GM13977 (cell line): ENCODE measurements around the gene ITSN1.

Experiments
- DNase-seq: peaks from one replicate; pipeline ENCODE4 v3.0.0; 2012; ENCODE audit warnings: low spot score
- in situ Hi-C: fragments of 300-500 bp; cut with MboI; formaldehyde crosslinking; loops from one replicate; pipeline ENCODE4 v1.12.0; 2022; ENCODE audit warnings: low sequenced_read_pairs, low pct_unique_long_range_greater_than_20kb, mixed read lengths, inconsistent platforms; ENCODE audit not compliant: unreplicated experiment
- TF ChIP-seq, protein P1 (sequence below): IDR thresholded peaks from 2 replicates; pipeline ENCODE4 v1.5.1; 2012; ENCODE audit warnings: mild to moderate bottlenecking, control low read depth; ENCODE audit not compliant: insufficient read depth; ENCODE audit errors: extremely low read depth, missing control alignments

Gene ITSN1

DNA sequence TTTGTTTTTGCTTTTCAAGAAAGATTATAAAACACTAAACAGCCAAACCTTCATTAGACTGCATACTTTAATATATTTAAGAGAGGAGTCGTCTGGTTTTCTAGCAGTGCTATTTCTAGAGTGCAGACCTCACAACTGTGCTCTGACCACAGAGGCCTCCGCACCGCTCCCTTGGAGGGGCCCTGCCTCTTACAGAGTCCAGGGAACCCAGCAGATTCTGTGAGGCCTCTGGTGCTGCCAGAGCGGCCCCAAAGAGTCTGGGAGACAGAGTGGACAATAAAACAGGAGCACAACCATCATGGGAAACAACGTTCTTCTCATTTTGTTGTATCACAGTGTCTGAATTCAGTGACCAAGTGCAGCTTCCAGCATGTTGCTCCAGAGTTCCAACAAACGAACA, 267.5 kb downstream of the ITSN1 start:
- no peak for DNase-seq
- TF ChIP-seq, protein P1, sequence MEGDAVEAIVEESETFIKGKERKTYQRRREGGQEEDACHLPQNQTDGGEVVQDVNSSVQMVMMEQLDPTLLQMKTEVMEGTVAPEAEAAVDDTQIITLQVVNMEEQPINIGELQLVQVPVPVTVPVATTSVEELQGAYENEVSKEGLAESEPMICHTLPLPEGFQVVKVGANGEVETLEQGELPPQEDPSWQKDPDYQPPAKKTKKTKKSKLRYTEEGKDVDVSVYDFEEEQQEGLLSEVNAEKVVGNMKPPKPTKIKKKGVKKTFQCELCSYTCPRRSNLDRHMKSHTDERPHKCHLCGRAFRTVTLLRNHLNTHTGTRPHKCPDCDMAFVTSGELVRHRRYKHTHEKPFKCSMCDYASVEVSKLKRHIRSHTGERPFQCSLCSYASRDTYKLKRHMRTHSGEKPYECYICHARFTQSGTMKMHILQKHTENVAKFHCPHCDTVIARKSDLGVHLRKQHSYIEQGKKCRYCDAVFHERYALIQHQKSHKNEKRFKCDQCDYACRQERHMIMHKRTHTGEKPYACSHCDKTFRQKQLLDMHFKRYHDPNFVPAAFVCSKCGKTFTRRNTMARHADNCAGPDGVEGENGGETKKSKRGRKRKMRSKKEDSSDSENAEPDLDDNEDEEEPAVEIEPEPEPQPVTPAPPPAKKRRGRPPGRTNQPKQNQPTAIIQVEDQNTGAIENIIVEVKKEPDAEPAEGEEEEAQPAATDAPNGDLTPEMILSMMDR: no peak
- in situ Hi-C loops: loop anchor here (25.0 kb wide), 1 partner anchor 703 kb away; the partner anchor contains the start of gene RCAN1

DNA sequence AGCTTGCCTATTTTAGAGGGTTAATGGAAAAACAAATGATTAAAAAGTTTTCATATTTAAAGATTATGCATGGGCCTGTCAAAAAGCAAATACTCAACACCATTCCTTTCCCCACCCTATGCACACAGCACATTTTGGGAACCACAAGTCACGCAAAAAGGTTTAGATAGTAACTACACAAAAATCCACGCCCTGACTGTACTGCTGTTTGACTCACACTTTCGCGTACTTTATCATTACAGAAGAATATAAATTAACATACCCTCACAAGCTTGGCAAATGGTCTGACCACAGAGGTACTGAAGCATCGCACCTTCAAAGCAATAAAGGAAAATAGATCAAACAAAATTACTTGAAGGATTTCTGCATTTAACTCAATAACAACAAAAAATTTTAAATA, 271.9 kb downstream of the ITSN1 start:
- DNase-seq: no peak
- TF ChIP-seq, protein P1: no peak
- in situ Hi-C loops: loop anchor here (25.0 kb wide), 1 partner anchor 698 kb away; the partner anchor contains the start of gene RCAN1

DNA sequence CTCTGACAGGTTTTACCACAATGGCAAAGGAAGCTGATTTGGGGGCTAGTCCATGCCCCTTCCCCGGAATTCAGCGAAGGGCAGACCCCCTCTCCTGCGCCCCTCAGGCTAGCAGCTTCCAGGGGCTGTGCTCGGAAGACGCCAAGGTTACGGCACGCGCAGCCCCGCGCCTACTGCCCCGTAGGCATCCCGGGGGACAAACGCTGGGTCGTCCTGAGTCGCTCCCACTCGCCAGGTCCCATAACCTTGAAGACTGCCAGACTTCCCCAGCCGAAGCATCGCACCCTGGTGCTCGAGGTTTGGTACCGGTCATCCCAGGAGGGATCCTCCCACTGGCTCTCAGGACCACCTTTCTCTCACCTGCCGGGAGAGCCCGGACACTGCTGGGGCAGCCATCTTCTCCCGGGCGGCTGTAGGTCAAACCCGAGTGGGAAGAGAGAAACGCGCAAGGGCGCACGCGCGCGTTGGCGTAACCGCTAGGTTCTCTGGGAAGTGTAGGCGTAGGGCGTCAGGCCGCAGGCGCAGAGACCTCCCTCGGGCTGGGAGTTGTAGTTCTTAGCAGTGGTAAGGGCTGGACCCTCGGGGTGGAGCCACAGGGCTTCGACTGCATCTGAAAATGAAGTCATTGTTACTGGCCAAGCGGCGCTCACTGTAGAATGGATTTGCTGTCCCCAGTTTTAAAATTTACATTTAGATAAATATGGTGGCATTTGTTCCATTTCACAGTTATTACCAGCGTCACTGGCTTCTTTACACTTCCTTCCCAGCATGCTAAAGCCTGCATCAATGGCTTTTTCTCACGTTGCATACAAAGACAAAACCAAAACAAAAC, 273.3 kb downstream of the ITSN1 start, which contains the start of gene ATP5PO:
Gene ATP5PO (minus strand): TSS at position 437 of the 832 bp plus-strand sequence. CDS start 41 bp downstream, at position 396.
- peak; percentile 91 for DNase-seq
- TF ChIP-seq, protein P1: no peak
- in situ Hi-C loops: loop anchor here (25.0 kb wide), 1 partner anchor 697 kb away; the partner anchor contains the start of gene RCAN1

DNA sequence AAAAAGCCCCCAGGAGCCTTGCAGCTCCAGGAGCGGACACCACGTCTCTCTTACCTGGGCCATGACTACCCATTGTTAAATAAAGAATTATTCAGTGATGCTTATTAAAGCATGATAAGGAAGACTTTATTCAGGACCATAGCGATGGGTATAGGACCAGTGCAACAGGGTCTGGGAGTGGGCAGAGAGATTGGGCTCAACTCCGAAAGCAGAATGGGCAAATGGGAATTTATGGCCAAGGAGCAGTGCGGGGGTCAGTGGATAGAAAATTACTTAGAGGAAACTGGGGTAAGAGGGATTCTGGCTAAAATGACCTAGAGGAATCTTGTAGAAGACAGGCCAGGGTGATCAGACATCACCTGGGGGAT, 273.9 kb downstream of the ITSN1 start:
- TF ChIP-seq, protein P1: no peak
- in situ Hi-C loops: loop anchor here (25.0 kb wide), 1 partner anchor 696 kb away; the partner anchor contains the start of gene RCAN1

DNA sequence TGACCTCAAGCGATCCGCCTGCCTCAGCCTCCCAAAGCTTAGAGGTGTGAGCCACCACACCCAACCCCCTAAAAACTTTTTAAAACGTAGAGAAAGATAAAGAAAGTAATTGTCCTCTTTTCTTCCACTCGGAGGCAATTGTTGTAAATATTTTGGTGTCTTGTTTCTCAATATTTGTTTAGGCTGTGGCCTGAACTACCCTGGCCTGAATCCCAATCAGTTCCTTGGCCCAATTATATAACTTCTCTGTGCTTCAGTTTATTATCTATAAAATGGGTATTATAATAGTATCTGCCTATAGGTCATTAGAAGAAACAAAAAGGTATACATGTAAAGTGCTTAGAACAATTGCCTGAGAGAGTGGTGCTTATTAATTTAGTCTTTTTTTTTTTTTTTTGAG, 275.1 kb downstream of the ITSN1 start:
- no peak for DNase-seq
- TF ChIP-seq, protein P1: no peak
- in situ Hi-C loops: loop anchor here (25.0 kb wide), 1 partner anchor 695 kb away; the partner anchor contains the start of gene RCAN1

More for the DNA sequence above, 273.9 kb downstream of the ITSN1 start:
- DNase-seq: no peak

DNA sequence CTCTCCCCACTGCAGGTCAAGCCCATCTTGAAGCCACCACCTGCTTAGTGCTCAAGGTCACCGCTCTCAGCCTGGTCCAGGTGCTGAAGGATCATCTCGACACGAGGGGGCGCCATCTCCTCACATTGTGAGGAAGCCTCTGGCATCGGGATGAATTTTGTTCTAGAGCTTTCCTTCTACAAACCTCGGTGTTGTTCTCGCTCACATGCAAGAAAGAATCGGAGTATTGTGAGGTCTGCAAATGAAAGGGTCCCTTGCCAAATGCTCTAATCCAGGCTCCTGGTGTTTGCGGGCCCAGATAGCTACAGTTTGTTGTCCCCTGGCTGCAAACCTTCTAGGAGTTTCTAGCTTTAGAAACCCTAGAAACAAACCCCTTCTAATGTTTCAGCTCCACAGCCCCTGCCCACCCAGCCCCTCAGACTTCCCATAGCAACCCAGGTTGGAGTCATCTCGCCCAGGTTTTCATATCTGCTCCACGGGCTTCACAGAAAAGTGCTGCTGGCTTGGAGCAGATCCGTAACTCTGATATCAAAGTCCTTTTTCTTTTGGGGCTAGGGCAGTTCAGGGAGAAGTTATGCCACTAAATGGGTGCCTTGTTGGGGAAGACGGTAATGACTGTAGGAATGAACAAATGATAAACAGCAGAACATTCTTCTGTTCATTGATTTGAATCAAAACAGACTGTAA, 281.9 kb downstream of the ITSN1 start:
- peak; percentile 75 for DNase-seq
- TF ChIP-seq, protein P1: peak; percentile 91
- in situ Hi-C loops: loop anchor here (25.0 kb wide), 1 partner anchor 688 kb away; the partner anchor contains the start of gene RCAN1
